IMR-90 (cell line): ENCODE data around the gene GBF1.
A peak's percentile ranks its signal among the peaks of the same experiment; 100 is the strongest.

Source experiments
- BHLHE40 ChIP-seq: fragments of 150-350 bp; IDR thresholded peaks from 2 replicates; pipeline ENCODE4 v1.6.1; 2016; ENCODE audit warnings: mild to moderate bottlenecking, low read depth, low read length
- CEBPB ChIP-seq: IDR thresholded peaks from 2 replicates; pipeline ENCODE4 v1.6.1; 2012; ENCODE audit warnings: low read depth, low read length, improper control_type of control experiment
- CTCF ChIP-seq: conservative IDR thresholded peaks from 2 replicates; pipeline ENCODE4 v1.5.1; 2012; ENCODE audit warnings: mild to moderate bottlenecking, low read depth, low read length, improper control_type of control experiment
- FOS ChIP-seq: fragments of 150-350 bp; IDR thresholded peaks from 2 replicates; pipeline ENCODE4 v1.6.1; 2016; ENCODE audit warnings: low read depth, low read length
- MAZ ChIP-seq: IDR thresholded peaks from 2 replicates; pipeline ENCODE4 v1.6.1; 2012; ENCODE audit warnings: low read depth, mild to moderate bottlenecking, low read length, improper control_type of control experiment, moderate library complexity, borderline replicate concordance
- MXI1 ChIP-seq: IDR thresholded peaks from 2 replicates; pipeline ENCODE4 v1.6.1; 2012; ENCODE audit warnings: low read depth, mild to moderate bottlenecking, low read length, moderate library complexity, borderline replicate concordance
- POLR2A ChIP-seq: IDR thresholded peaks from 2 replicates; pipeline ENCODE4 v1.6.1; 2012; ENCODE audit warnings: mild to moderate bottlenecking, low read depth, low read length
- RCOR1 ChIP-seq: IDR thresholded peaks from 2 replicates; pipeline ENCODE4 v1.6.1; 2012; ENCODE audit warnings: mild to moderate bottlenecking, low read length, improper control_type of control experiment; ENCODE audit not compliant: insufficient replicate concordance
- SMC3 ChIP-seq: fragments of 150-350 bp; IDR thresholded peaks from 2 replicates; pipeline ENCODE4 v1.6.1; 2016; ENCODE audit warnings: low read depth, mild to moderate bottlenecking, antibody characterized with exemption, low read length, moderate library complexity
- USF2 ChIP-seq: fragments of 150-350 bp; IDR thresholded peaks from 2 replicates; pipeline ENCODE4 v1.6.1; 2017; ENCODE audit warnings: mild to moderate bottlenecking, antibody characterized with exemption, low read length, low read depth

- TF ChIP-seq FOS (no peak), CTCF (no peak), USF2 (no peak), MXI1 (no peak), POLR2A (no peak), CEBPB (peak; percentile 65), SMC3 (no peak), MAZ (no peak), RCOR1 (no peak), BHLHE40 (no peak)
Observed at GRCh38 chr10:102222797-102223196, 22.5 kb upstream of the GBF1 start.
